GM12878 (cell line): ENCODE measurements around the gene TBKBP1. TPM values are rescaled to one million over a fixed set of nuclear protein-coding genes. Genes with fewer than 3 reads are reported as not detected.

Experiments used
- ATAC-seq: fragments of 200-7000 bp; cut with Tn5 transposase; 3 replicates; pipeline ENCODE4 v1.9.1; 2020; ENCODE audit warnings: mild to moderate bottlenecking, moderate library complexity
- BruUV-seq: library from RNA; stranded (reverse); fragments of 400-500 nt; replicated peaks from 2 replicates; lab custom pipeline; 2021; lab: Mats Ljungman, UMichigan
- CTCF ChIA-PET: fragments of 300-600 bp; sonication (Branson Sonifier 250); formaldehyde crosslinking; extraction: SDS; loops from one replicate; lab custom pipeline; 2021; ENCODE audit warnings: inconsistent platforms; lab: Yijun Ruan, JAX
- POLR2A ChIA-PET: fragments of 350-600 bp; formaldehyde crosslinking; extraction: SDS; loops from one replicate; lab custom pipeline; 2021; ENCODE audit warnings: inconsistent platforms; lab: Charles Lee
- RAD21 ChIA-PET: fragments of 300-600 bp; sonication (Branson Sonifier 250); formaldehyde crosslinking; loops from one replicate; lab custom pipeline; 2023; ENCODE audit warnings: antibody characterized with exemption; ENCODE audit not compliant: unreplicated experiment; lab: Charles Lee
- SMC1A ChIA-PET: fragments of 300-600 bp; sonication (Branson Sonifier 250); formaldehyde crosslinking; loops from one replicate; lab custom pipeline; 2023; ENCODE audit not compliant: unreplicated experiment, uncharacterized antibody; lab: Charles Lee
- DNase-seq: peaks from one replicate; pipeline ENCODE4 v3.0.0-alpha.2; 2011; ENCODE audit warnings: low read depth, low spot score
- FAIRE-seq: peaks from 3 replicates; lab custom pipeline; 2011; peaks lifted over from hg19 to GRCh38; lab: Jason Lieb, UNC
- H2AFZ ChIP-seq: 2 replicates; pipeline ENCODE4 v1.6.0; 2011; ENCODE audit warnings: low read depth, low read length, control low read depth; ENCODE audit not compliant: control insufficient read depth
- H3K27ac ChIP-seq: 2 replicates; pipeline ENCODE4 v1.5.1; 2011; ENCODE audit warnings: control low read depth; ENCODE audit not compliant: control insufficient read depth, insufficient read depth
- H3K27me3 ChIP-seq, 2 experiments: replicated peaks in 1 of 2; 2 replicates each; pipeline versions ENCODE4 v1.6.0 to v1.6.1; 2011; ENCODE audit warnings: low read length in 1 of 2; ENCODE audit not compliant: control insufficient read depth in 2 of 2, insufficient read depth in 2 of 2
- H3K36me3 ChIP-seq, 2 experiments: 2 replicates each; pipeline ENCODE4 v1.5.1; 2011; ENCODE audit warnings: low read length in 1 of 2; ENCODE audit not compliant: control insufficient read depth in 2 of 2, insufficient read depth in 2 of 2
- H3K4me1 ChIP-seq: 2 replicates; pipeline ENCODE4 v1.6.1; 2011; ENCODE audit warnings: mild to moderate bottlenecking, low read length, moderate library complexity, mixed read lengths; ENCODE audit not compliant: control insufficient read depth, insufficient read depth
- H3K4me2 ChIP-seq: 2 replicates; pipeline ENCODE4 v1.6.0; 2011; ENCODE audit warnings: control low read depth; ENCODE audit not compliant: control insufficient read depth, insufficient read depth
- H3K4me3 ChIP-seq: fragments of 200-600 bp; sonication (generic); 2 replicates; pipeline ENCODE4 v1.5.1; 2016
- H3K79me2 ChIP-seq: 2 replicates; pipeline ENCODE4 v1.6.0; 2011; ENCODE audit warnings: low read length; ENCODE audit not compliant: control insufficient read depth, insufficient read depth
- H3K9ac ChIP-seq: 2 replicates; pipeline ENCODE4 v1.8.0; 2011; ENCODE audit warnings: low read length, control low read depth, mixed read lengths; ENCODE audit not compliant: control insufficient read depth, insufficient read depth
- H3K9me3 ChIP-seq: replicated peaks from 3 replicates; pipeline ENCODE4 v1.5.1; 2011; ENCODE audit warnings: mild to moderate bottlenecking, low read length; ENCODE audit not compliant: control insufficient read depth, insufficient read depth
- H4K20me1 ChIP-seq: 2 replicates; pipeline ENCODE4 v1.6.0; 2011; ENCODE audit not compliant: control insufficient read depth, insufficient read depth
- DPF2 ChIP-seq: fragments of 450-650 bp; IDR thresholded peaks from 2 replicates; pipeline ENCODE4 v1.6.1; 2017; ENCODE audit warnings: mild to moderate bottlenecking
- GATAD2B ChIP-seq: fragments of 450-650 bp; conservative IDR thresholded peaks from 2 replicates; pipeline ENCODE4 v1.6.1; 2017; ENCODE audit warnings: low read depth, mild to moderate bottlenecking, moderate library complexity
- IKZF1 ChIP-seq: fragments of 450-650 bp; conservative IDR thresholded peaks from 2 replicates; pipeline ENCODE4 v1.6.1; 2017; ENCODE audit warnings: antibody characterized with exemption, mild to moderate bottlenecking
- MEF2B ChIP-seq: fragments of 450-650 bp; IDR thresholded peaks from 2 replicates; pipeline ENCODE4 v1.6.1; 2018; ENCODE audit warnings: mild to moderate bottlenecking, moderate library complexity; ENCODE audit not compliant: partially characterized antibody, poor library complexity, severe bottlenecking
- MYB ChIP-seq: fragments of 150-350 bp; IDR thresholded peaks from 2 replicates; pipeline ENCODE4 v1.6.1; 2014; ENCODE audit warnings: mild to moderate bottlenecking, low read depth, low read length, borderline replicate concordance
- NBN ChIP-seq: fragments of 450-650 bp; IDR thresholded peaks from 2 replicates; pipeline ENCODE4 v1.6.1; 2016
- NR2C1 ChIP-seq: fragments of 450-650 bp; IDR thresholded peaks from 2 replicates; pipeline ENCODE4 v1.6.1; 2017; ENCODE audit warnings: antibody characterized with exemption, mild to moderate bottlenecking, moderate library complexity
- NR2F1 ChIP-seq: fragments of 450-650 bp; conservative IDR thresholded peaks from 2 replicates; pipeline ENCODE4 v1.6.1; 2017; ENCODE audit warnings: mild to moderate bottlenecking
- PAX5 ChIP-seq: IDR thresholded peaks from 2 replicates; pipeline ENCODE4 v1.6.1; 2011; ENCODE audit warnings: low read depth, low read length, borderline replicate concordance
- PKNOX1 ChIP-seq: fragments of 450-650 bp; IDR thresholded peaks from 2 replicates; pipeline ENCODE4 v1.6.1; 2016; ENCODE audit warnings: mild to moderate bottlenecking
- RUNX3 ChIP-seq: IDR thresholded peaks from 2 replicates; pipeline ENCODE4 v1.6.1; 2012; ENCODE audit warnings: low read length, inconsistent platforms
- USF2 ChIP-seq: IDR thresholded peaks from 2 replicates; pipeline ENCODE4 v1.6.1; 2011; ENCODE audit warnings: low read depth, low read length, improper control_type of control experiment, borderline replicate concordance
- YBX1 ChIP-seq: fragments of 450-650 bp; IDR thresholded peaks from 2 replicates; pipeline ENCODE4 v1.6.1; 2016; ENCODE audit warnings: antibody characterized with exemption
- WGBS: methylation state at CpG from one replicate; pipeline ENCODE4 v1.1.6; 2016; ENCODE audit warnings: low lambda C conversion rate; ENCODE audit not compliant: insufficient replicate concordance, insufficient coverage; ENCODE audit errors: missing lambda C conversion rate; 5-methylcytosine and 5-hydroxymethylcytosine counted together
- in situ Hi-C: fragments of 300-500 bp; cut with MboI; formaldehyde crosslinking; loops from 9 replicates; pipeline ENCODE4 v1.14.3; 2018; ENCODE audit warnings: mixed read lengths
- intact Hi-C: fragments of 100-400 bp; cut with micrococcal nuclease; formaldehyde crosslinking; loops from one replicate; pipeline ENCODE4 v1.14.2; 2022; ENCODE audit not compliant: unreplicated experiment
- polyA plus RNA-seq, 11 experiments: library from polyadenylated mRNA; depleted of rRNA in 4 of 11; unstranded in 6 of 11; stranded (reverse) in 5 of 11; fragments of >200 nt; fragmentation: Nextera tagmentation in 4 of 11; fragmentation: Illumina TruSeq in 1 of 11; extraction: Ambion mirVana in 4 of 11; extraction: Trizol in 1 of 11; gene quantifications; 1 replicate in 1 of 11; 2 replicates in 10 of 11; pipeline versions ENCODE4 v1.2.1 to v1.2.3, GENCODE V29; 2011 to 2016; ENCODE audit warnings: inconsistent platforms in 2 of 11, missing spikeins in 2 of 11, low read depth in 1 of 11
- total RNA-seq, 4 experiments: library from RNA; depleted of rRNA in 3 of 4; stranded (reverse); fragments of >200 nt in 3 of 4; fragmentation: Illumina TruSeq in 1 of 4; extraction: Trizol in 1 of 4; gene quantifications; 2 replicates each; pipeline versions ENCODE4 v1.2.1 to v1.2.3, GENCODE V29; 2013 to 2021
- TF ChIP-seq, protein P1 (sequence below): fragments of 450-650 bp; IDR thresholded peaks from 2 replicates; pipeline ENCODE4 v1.6.1; 2017; ENCODE audit warnings: mild to moderate bottlenecking, moderate library complexity
- TF ChIP-seq, protein P2 (sequence below): fragments of 450-650 bp; IDR thresholded peaks from 2 replicates; pipeline ENCODE4 v1.6.1; 2017; ENCODE audit warnings: low read depth, mild to moderate bottlenecking, moderate library complexity

TBKBP1 gene
- total and polyA plus RNA-seq, 10 of the 15 experiments (the other 5 are each of a cell fraction or from before 2014, with no cell fraction given) = 0.11 to 2.7 (median 0.74) TPM; not detected in 3

GRCh38 chr17:47694581-47695428 lies 844 bp downstream of the TBKBP1 start:
- in situ Hi-C loops = loop anchor here (10.0 kb wide), 1 partner anchor 110 kb away; no protein-coding TSS in a partner anchor
- intact Hi-C loops = no loop called here
- no peaks in the 10 kb centered on the region for H3K79me2 ChIP-seq
- no peaks in the 10 kb centered on the region for H3K9me3 ChIP-seq
- no peaks in the 10 kb centered on the region; the same call in 1 of the 2 replicates for H4K20me1 ChIP-seq
- peaks cover 16% of the 10 kb centered on the region for H3K4me1 ChIP-seq
- no peak overlapping the region; the same call in 1 of the 2 replicates for H3K9ac ChIP-seq
- H3K36me3 ChIP-seq = no peaks in the 10 kb centered on the region
- H3K27me3 ChIP-seq = no peaks in the 10 kb centered on the region; a peak in 1 of 4 replicates
- RAD21 ChIA-PET = interaction anchor here (1.1 to 2.7 kb wide), 4 partner anchors 21 to 91 kb away, joined by 3 to 13 read pairs (median 4); partner anchors contain the start of gene TBX21
- SMC1A ChIA-PET = interaction anchor here (1.0 to 1.6 kb wide), 2 partner anchors 24 to 46 kb away, joined by 3 to 6 read pairs; no protein-coding TSS in a partner anchor
- H3K27ac ChIP-seq = no peak overlapping the region
- WGBS = 3% methylated on average over 50 of the region's 65 CpGs
- no TSS peak for BruUV-seq
- no peak for FAIRE-seq
- H3K4me3 ChIP-seq = peak overlapping the region; percentile 71
- no peak for DNase-seq
- ATAC-seq = peak; percentile 71
- H2AFZ ChIP-seq = peak overlapping the region; percentile 61
- H3K4me2 ChIP-seq = peak overlapping the region; percentile 90
- POLR2A ChIA-PET = interaction anchor here (0.6 kb wide), 1 partner anchor 45 kb away, joined by 3 read pairs; the partner anchor contains the start of gene KPNB1
- CTCF ChIA-PET = interaction anchor here (1.2 to 1.6 kb wide), 2 partner anchors 20 to 21 kb away, joined by 3 to 4 read pairs; no protein-coding TSS in a partner anchor
- TF ChIP-seq PKNOX1 = peak; percentile 61; the same call in 1 of the 2 replicates
- peak; percentile 25; the same call in 1 of the 2 replicates for TF ChIP-seq NR2F1
- TF ChIP-seq, protein P1, sequence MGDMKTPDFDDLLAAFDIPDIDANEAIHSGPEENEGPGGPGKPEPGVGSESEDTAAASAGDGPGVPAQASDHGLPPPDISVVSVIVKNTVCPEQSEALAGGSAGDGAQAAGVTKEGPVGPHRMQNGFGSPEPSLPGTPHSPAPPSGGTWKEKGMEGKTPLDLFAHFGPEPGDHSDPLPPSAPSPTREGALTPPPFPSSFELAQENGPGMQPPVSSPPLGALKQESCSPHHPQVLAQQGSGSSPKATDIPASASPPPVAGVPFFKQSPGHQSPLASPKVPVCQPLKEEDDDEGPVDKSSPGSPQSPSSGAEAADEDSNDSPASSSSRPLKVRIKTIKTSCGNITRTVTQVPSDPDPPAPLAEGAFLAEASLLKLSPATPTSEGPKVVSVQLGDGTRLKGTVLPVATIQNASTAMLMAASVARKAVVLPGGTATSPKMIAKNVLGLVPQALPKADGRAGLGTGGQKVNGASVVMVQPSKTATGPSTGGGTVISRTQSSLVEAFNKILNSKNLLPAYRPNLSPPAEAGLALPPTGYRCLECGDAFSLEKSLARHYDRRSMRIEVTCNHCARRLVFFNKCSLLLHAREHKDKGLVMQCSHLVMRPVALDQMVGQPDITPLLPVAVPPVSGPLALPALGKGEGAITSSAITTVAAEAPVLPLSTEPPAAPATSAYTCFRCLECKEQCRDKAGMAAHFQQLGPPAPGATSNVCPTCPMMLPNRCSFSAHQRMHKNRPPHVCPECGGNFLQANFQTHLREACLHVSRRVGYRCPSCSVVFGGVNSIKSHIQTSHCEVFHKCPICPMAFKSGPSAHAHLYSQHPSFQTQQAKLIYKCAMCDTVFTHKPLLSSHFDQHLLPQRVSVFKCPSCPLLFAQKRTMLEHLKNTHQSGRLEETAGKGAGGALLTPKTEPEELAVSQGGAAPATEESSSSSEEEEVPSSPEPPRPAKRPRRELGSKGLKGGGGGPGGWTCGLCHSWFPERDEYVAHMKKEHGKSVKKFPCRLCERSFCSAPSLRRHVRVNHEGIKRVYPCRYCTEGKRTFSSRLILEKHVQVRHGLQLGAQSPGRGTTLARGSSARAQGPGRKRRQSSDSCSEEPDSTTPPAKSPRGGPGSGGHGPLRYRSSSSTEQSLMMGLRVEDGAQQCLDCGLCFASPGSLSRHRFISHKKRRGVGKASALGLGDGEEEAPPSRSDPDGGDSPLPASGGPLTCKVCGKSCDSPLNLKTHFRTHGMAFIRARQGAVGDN = peak; percentile 97
- peak; percentile 81 for TF ChIP-seq PAX5
- TF ChIP-seq RUNX3 = no peak
- peak; percentile 15; the same call in 1 of the 2 replicates for TF ChIP-seq USF2
- TF ChIP-seq, protein P2, sequence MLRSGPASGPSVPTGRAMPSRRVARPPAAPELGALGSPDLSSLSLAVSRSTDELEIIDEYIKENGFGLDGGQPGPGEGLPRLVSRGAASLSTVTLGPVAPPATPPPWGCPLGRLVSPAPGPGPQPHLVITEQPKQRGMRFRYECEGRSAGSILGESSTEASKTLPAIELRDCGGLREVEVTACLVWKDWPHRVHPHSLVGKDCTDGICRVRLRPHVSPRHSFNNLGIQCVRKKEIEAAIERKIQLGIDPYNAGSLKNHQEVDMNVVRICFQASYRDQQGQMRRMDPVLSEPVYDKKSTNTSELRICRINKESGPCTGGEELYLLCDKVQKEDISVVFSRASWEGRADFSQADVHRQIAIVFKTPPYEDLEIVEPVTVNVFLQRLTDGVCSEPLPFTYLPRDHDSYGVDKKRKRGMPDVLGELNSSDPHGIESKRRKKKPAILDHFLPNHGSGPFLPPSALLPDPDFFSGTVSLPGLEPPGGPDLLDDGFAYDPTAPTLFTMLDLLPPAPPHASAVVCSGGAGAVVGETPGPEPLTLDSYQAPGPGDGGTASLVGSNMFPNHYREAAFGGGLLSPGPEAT = 0 out of 2 replicates have a peak, but pooled peaks have one; percentile 44
- no peak for TF ChIP-seq NR2C1
- TF ChIP-seq YBX1 = no peak
- peak; percentile 31 for TF ChIP-seq MEF2B
- no peak for TF ChIP-seq MYB
- TF ChIP-seq GATAD2B = peak; percentile 61
- peak; percentile 82 for TF ChIP-seq IKZF1
- peak; percentile 72 for TF ChIP-seq DPF2
- TF ChIP-seq NBN = peak; percentile 81
